ENCODE results near the gene DDX17.
A peak's percentile ranks its signal among the peaks of the same experiment; 100 is the strongest.

Gene DDX17

GRCh38 chr22:38506118-38506962 lies at the start of gene DDX17:
Gene DDX17 (minus strand): TSS chr22:38506311.
- no peak for TF ChIP-seq CTCF (IDR thresholded peaks at IDR 0.05; ENCODE audit: low read depth, low read length)
- peak; percentile 89 for DNase-seq (ENCODE audit: extremely low read depth, low read depth)

- DNase-seq (ENCODE audit: extremely low read depth, low read depth), result peak; percentile 67
- TF ChIP-seq CTCF (IDR thresholded peaks at IDR 0.05; ENCODE audit: low read depth, low read length), result no peak
Measured at GRCh38 chr22:38554281-38554680, 48.2 kb upstream of the DDX17 start.

- TF ChIP-seq CTCF (IDR thresholded peaks at IDR 0.05; ENCODE audit: low read depth, low read length), result no peak
- DNase-seq (ENCODE audit: extremely low read depth, low read depth), result no peak
Measured at GRCh38 chr22:38549101-38549894, 43.2 kb upstream of the DDX17 start.

GRCh38 chr22:38540701-38541100 lies 34.6 kb upstream of the DDX17 start:
- DNase-seq (ENCODE audit: extremely low read depth, low read depth), result no peak
- no peak for TF ChIP-seq CTCF (IDR thresholded peaks at IDR 0.05; ENCODE audit: low read depth, low read length)

- TF ChIP-seq CTCF (IDR thresholded peaks at IDR 0.05; ENCODE audit: low read depth, low read length), result no peak
- DNase-seq (ENCODE audit: extremely low read depth, low read depth), result no peak
Measured at GRCh38 chr22:38531251-38531938, 25.3 kb upstream of the DDX17 start.

- DNase-seq (ENCODE audit: extremely low read depth, low read depth), result no peak
- TF ChIP-seq CTCF (IDR thresholded peaks at IDR 0.05; ENCODE audit: low read depth, low read length), result no peak
Measured at GRCh38 chr22:38524429-38524828, 18.3 kb upstream of the DDX17 start.
